Measurements from ENCODE around the gene DLGAP1.

The DLGAP1 gene

DNA sequence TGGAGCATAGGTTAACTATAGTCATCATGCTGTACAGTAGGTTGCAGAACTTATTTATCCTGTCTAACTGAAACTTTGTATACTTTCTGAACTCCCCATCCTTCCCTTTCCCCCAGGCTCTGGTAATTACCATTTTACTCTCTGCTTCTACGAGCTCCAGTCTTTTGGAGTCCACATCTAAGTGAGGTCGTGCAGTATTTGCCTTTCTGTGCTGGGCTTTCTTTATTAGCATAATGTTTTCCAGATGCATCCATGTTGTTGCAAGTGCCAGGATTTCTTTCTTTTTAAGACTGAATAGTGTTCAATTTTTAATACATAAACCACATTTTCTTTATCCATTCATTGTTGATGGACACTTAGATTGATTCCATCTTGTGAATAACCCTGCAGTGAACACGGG lies 541.0 kb downstream of the DLGAP1 start:
- Histone ChIP-seq H3K36me3 (ENCODE audit: insufficient read depth, low read length) (no peaks in the 10 kb centered on the region; the same call in 1 of the 2 replicates), H3K4me3 (ENCODE audit: low read depth, low read length, poor library complexity, severe bottlenecking) (no peak overlapping the region), H3F3A (ENCODE audit: insufficient read depth, low read length) (no peaks in the 10 kb centered on the region), H3K9ac (ENCODE audit: low read length) (peak overlapping the region; percentile 35), H2AFZ (ENCODE audit: low read length) (no peak overlapping the region), H4K20me1 (ENCODE audit: insufficient read depth, low read length) (no peaks in the 10 kb centered on the region), H3K9me3 (ENCODE audit: low read length) (no peaks in the 10 kb centered on the region), H3K4me2 (ENCODE audit: low read length) (peak overlapping the region; percentile 55; the same call in 1 of the 2 replicates), H3K79me2 (ENCODE audit: insufficient read depth, low read length) (no peaks in the 10 kb centered on the region), H3K27ac (ENCODE audit: low read depth, low read length, poor library complexity, severe bottlenecking) (peak overlapping the region; percentile 100), H3K4me1 (ENCODE audit: insufficient read depth, low read length, severe bottlenecking) (peaks cover 70% of the 10 kb centered on the region), H3K9me2 (ENCODE audit: low read depth, low read length) (no peaks in the 10 kb centered on the region), H3K27me3 (ENCODE audit: insufficient read depth, low read length) (no peaks in the 10 kb centered on the region)
- TF ChIP-seq CTCF (IDR thresholded peaks at IDR 0.05; ENCODE audit: low read length) (no peak), EZH2 (IDR thresholded peaks at IDR 0.05; ENCODE audit: borderline replicate concordance, low read length) (no peak)

- Histone ChIP-seq H3K9me3 (ENCODE audit: low read length) (no peaks in the 10 kb centered on the region), H3K9ac (ENCODE audit: low read length) (no peak overlapping the region), H4K20me1 (ENCODE audit: insufficient read depth, low read length) (no peaks in the 10 kb centered on the region), H3K9me2 (ENCODE audit: low read depth, low read length) (no peaks in the 10 kb centered on the region), H2AFZ (ENCODE audit: low read length) (no peak overlapping the region), H3K4me3 (ENCODE audit: low read depth, low read length, poor library complexity, severe bottlenecking) (no peak overlapping the region), H3K27ac (ENCODE audit: low read depth, low read length, poor library complexity, severe bottlenecking) (peak overlapping the region; percentile 100), H3F3A (ENCODE audit: insufficient read depth, low read length) (no peaks in the 10 kb centered on the region), H3K4me1 (ENCODE audit: insufficient read depth, low read length, severe bottlenecking) (peaks cover 56% of the 10 kb centered on the region), H3K4me2 (ENCODE audit: low read length) (no peak overlapping the region), H3K27me3 (ENCODE audit: insufficient read depth, low read length) (no peaks in the 10 kb centered on the region), H3K36me3 (ENCODE audit: insufficient read depth, low read length) (no peaks in the 10 kb centered on the region; the same call in 1 of the 2 replicates), H3K79me2 (ENCODE audit: insufficient read depth, low read length) (no peaks in the 10 kb centered on the region)
- no peak for TF ChIP-seq EZH2 (IDR thresholded peaks at IDR 0.05; ENCODE audit: borderline replicate concordance, low read length)
- TF ChIP-seq CTCF (IDR thresholded peaks at IDR 0.05; ENCODE audit: low read length): no peak
Measured at GRCh38 chr18:3912705-3913104, 542.4 kb downstream of the DLGAP1 start.

GRCh38 chr18:3911413-3911812 lies 543.7 kb downstream of the DLGAP1 start:
- Histone ChIP-seq H3K27me3 (ENCODE audit: insufficient read depth, low read length) (no peaks in the 10 kb centered on the region), H3K36me3 (ENCODE audit: insufficient read depth, low read length) (no peaks in the 10 kb centered on the region; the same call in 1 of the 2 replicates), H3K4me1 (ENCODE audit: insufficient read depth, low read length, severe bottlenecking) (peaks cover 43% of the 10 kb centered on the region), H3K4me2 (ENCODE audit: low read length) (no peak overlapping the region), H3K9me3 (ENCODE audit: low read length) (no peaks in the 10 kb centered on the region), H3K4me3 (ENCODE audit: low read depth, low read length, poor library complexity, severe bottlenecking) (no peak overlapping the region), H3K9me2 (ENCODE audit: low read depth, low read length) (no peaks in the 10 kb centered on the region), H2AFZ (ENCODE audit: low read length) (no peak overlapping the region), H4K20me1 (ENCODE audit: insufficient read depth, low read length) (no peaks in the 10 kb centered on the region), H3K79me2 (ENCODE audit: insufficient read depth, low read length) (no peaks in the 10 kb centered on the region), H3K9ac (ENCODE audit: low read length) (no peak overlapping the region), H3K27ac (ENCODE audit: low read depth, low read length, poor library complexity, severe bottlenecking) (peak overlapping the region; percentile 42), H3F3A (ENCODE audit: insufficient read depth, low read length) (no peaks in the 10 kb centered on the region)
- TF ChIP-seq EZH2 (IDR thresholded peaks at IDR 0.05; ENCODE audit: borderline replicate concordance, low read length) (no peak), CTCF (IDR thresholded peaks at IDR 0.05; ENCODE audit: low read length) (no peak)

Data from OCI-LY1 (cell line).